B cell (primary cell): ENCODE data around the gene ATP6V1C2.

Source experiments
- EZH2 ChIP-seq: IDR thresholded peaks from 2 replicates; pipeline ENCODE4 v1.6.1; 2012; ENCODE audit warnings: borderline replicate concordance, low read depth, mild to moderate bottlenecking, moderate library complexity, low read length; ENCODE audit not compliant: insufficient read depth, poor library complexity, severe bottlenecking
- TF ChIP-seq, protein P1 (sequence below): fragments of 200-600 bp; IDR thresholded peaks from one replicate; pipeline ENCODE4 v1.8.0; 2022; ENCODE audit warnings: antibody characterized with exemption, mild to moderate bottlenecking

GRCh38 chr2:10686176-10686730, 35.2 kb upstream of the ATP6V1C2 start:
- TF ChIP-seq, protein P1, sequence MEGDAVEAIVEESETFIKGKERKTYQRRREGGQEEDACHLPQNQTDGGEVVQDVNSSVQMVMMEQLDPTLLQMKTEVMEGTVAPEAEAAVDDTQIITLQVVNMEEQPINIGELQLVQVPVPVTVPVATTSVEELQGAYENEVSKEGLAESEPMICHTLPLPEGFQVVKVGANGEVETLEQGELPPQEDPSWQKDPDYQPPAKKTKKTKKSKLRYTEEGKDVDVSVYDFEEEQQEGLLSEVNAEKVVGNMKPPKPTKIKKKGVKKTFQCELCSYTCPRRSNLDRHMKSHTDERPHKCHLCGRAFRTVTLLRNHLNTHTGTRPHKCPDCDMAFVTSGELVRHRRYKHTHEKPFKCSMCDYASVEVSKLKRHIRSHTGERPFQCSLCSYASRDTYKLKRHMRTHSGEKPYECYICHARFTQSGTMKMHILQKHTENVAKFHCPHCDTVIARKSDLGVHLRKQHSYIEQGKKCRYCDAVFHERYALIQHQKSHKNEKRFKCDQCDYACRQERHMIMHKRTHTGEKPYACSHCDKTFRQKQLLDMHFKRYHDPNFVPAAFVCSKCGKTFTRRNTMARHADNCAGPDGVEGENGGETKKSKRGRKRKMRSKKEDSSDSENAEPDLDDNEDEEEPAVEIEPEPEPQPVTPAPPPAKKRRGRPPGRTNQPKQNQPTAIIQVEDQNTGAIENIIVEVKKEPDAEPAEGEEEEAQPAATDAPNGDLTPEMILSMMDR, result no peak
- TF ChIP-seq EZH2, result no peak
